Panc1 (cell line): ENCODE measurements around the gene CACTIN.

Experiments
- CTCF ChIP-seq: fragments of 450-650 bp; IDR thresholded peaks from 2 replicates; pipeline ENCODE4 v1.5.1; 2017; ENCODE audit warnings: mild to moderate bottlenecking
- POLR2AphosphoS5 ChIP-seq: IDR thresholded peaks from 2 replicates; pipeline ENCODE4 v1.6.1; 2012; ENCODE audit warnings: mild to moderate bottlenecking, low read depth, low read length, moderate library complexity
- TF ChIP-seq, protein P1 (sequence below), 2 experiments: IDR thresholded peaks; 2 replicates each; pipeline ENCODE4 v1.6.1; 2011 to 2012; ENCODE audit warnings: low read depth in 2 of 2, control low read depth in 1 of 2, low read length in 1 of 2, mild to moderate bottlenecking in 1 of 2, moderate library complexity in 1 of 2; ENCODE audit not compliant: insufficient read depth in 1 of 2

DNA sequence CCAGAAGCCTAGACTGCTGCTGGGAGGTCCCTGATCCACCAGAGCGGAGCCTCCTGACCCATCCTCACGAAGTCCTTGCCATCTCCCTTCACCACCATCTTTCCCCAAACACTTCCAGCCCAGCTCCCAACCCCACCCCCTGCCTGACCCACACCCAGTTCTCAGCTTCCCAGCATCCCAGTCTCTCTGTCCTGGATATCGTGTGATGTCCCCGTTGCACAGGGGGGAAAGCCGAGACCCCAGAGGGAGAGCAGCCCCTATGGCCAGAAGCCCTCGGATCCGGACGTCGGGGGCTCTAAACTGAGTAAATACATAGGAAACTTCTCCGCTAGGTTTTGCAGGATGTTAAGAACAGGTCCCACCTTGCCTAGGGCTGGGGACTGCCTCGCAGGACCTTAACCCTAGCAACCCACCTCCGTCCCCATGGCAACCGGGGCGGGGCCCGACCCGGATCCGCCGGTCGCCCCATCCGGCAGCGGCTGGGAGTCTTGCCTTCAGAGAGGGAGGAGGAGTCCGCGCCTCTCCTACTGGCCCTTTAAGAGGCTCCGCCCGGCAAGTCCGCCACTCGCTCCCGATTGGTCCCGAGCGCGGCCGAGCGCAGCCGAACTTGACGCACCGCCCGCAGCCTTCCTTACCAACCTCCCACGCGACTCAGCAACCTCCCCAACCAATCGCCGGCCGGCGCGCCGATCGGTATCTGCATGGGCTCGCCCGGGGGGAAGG lies 54.3 kb downstream of the CACTIN start:
- TF ChIP-seq CTCF (no peak), POLR2AphosphoS5 (no peak)
- TF ChIP-seq, protein P1, sequence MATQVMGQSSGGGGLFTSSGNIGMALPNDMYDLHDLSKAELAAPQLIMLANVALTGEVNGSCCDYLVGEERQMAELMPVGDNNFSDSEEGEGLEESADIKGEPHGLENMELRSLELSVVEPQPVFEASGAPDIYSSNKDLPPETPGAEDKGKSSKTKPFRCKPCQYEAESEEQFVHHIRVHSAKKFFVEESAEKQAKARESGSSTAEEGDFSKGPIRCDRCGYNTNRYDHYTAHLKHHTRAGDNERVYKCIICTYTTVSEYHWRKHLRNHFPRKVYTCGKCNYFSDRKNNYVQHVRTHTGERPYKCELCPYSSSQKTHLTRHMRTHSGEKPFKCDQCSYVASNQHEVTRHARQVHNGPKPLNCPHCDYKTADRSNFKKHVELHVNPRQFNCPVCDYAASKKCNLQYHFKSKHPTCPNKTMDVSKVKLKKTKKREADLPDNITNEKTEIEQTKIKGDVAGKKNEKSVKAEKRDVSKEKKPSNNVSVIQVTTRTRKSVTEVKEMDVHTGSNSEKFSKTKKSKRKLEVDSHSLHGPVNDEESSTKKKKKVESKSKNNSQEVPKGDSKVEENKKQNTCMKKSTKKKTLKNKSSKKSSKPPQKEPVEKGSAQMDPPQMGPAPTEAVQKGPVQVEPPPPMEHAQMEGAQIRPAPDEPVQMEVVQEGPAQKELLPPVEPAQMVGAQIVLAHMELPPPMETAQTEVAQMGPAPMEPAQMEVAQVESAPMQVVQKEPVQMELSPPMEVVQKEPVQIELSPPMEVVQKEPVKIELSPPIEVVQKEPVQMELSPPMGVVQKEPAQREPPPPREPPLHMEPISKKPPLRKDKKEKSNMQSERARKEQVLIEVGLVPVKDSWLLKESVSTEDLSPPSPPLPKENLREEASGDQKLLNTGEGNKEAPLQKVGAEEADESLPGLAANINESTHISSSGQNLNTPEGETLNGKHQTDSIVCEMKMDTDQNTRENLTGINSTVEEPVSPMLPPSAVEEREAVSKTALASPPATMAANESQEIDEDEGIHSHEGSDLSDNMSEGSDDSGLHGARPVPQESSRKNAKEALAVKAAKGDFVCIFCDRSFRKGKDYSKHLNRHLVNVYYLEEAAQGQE (IDR thresholded peaks at IDR 0.05; ENCODE audit: insufficient read depth in 1 of 2, low read depth in 2 of 2, low read length in 1 of 2) = no peak
